ENCODE measurements around the gene ADRA2C. TPM values are rescaled to one million over a fixed set of nuclear protein-coding genes. Genes with fewer than 3 reads are reported as not detected.

ADRA2C gene
- polyA plus RNA-seq, 3 donors from 2014 or later, result not detected

- Mint-ChIP-seq H3K9me3 (no peaks in the 10 kb centered on the region), H3K27me3 (ENCODE audit: low read depth in 3 of 3) (peaks cover 6 to 22% (median 16%) of the 10 kb centered on the region in 3 donors), H3K27ac (no peak overlapping the region), H3K4me3 (no peak overlapping the region), H3K4me1 (no peaks in the 10 kb centered on the region), H3K36me3 (no peaks in the 10 kb centered on the region)
- DNase-seq, result no peak
These were observed 38.8 kb downstream of the ADRA2C start for GRCh38 chr4:3805026-3805425.

- Mint-ChIP-seq H3K27me3 (ENCODE audit: low read depth in 3 of 3) (peaks cover 6 to 20% (median 16%) of the 10 kb centered on the region in 3 donors), H3K9me3 (no peaks in the 10 kb centered on the region), H3K27ac (no peak overlapping the region), H3K4me1 (no peaks in the 10 kb centered on the region), H3K4me3 (no peak overlapping the region), H3K36me3 (no peaks in the 10 kb centered on the region)
- no peak for DNase-seq
These were observed 39.5 kb downstream of the ADRA2C start for GRCh38 chr4:3805731-3806130.

GRCh38 chr4:3807311-3807710 is 41.1 kb downstream of the ADRA2C start:
- no peak overlapping the region for H3K4me3 Mint-ChIP-seq
- H3K9me3 Mint-ChIP-seq, result no peaks in the 10 kb centered on the region
- no peak overlapping the region for H3K27ac Mint-ChIP-seq
- no peaks in the 10 kb centered on the region for H3K4me1 Mint-ChIP-seq
- no peak for DNase-seq
- H3K36me3 Mint-ChIP-seq, result no peaks in the 10 kb centered on the region
- H3K27me3 Mint-ChIP-seq (ENCODE audit: low read depth in 3 of 3), result peaks cover 6 to 20% (median 16%) of the 10 kb centered on the region in 3 donors

DNA sequence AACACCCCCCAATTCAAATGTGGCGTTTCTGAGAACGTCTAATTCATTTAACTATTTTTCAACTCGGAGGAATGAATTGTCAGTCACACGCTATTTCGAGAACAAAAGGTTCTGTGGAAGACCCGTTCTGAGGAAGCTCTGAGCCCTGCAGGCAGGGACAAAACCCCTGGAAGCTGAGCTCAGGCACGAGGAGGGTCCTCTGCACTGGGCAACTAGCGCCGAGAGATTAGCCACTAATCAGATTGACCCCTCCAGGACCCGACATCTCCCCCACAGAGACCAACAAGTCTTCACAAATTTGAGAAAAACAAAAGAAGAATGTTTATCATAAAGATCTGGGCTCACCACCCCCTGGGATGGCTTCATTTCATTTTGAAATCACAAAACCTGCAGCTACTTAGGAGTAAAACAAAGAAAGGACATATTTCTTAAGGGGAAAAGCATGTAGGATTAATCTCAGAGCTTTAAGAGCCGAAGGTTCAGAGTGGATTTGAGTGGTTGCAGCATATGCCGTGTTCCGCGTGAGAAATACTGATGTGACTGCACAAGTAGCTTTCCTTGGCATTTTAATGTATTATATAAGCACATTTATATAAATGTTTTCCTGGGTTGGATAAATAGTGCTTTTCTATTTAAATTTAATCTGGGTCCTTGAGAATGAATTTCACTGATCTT is 41.8 kb downstream of the ADRA2C start:
- Mint-ChIP-seq H3K27ac (no peak overlapping the region), H3K9me3 (no peaks in the 10 kb centered on the region)

DNA sequence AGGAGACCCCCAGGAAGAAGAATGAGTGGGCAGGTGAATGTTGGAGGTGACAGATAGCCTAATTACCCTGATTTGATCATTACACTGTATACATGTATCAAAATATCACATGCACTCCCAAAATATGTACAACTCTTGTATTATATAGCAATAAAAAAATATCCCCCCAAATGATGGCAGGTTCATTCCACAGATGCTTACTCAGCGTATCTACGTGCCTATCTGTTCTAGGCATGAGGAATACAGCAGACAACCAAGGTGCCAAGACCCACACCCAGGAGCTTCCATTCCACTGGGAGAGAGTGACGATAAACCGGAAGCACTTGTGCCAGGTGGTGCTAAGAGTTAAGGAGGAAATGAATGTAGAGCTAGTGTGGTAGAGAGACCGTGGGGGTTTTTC is 42.4 kb downstream of the ADRA2C start:
- H3K9me3 Mint-ChIP-seq, result no peaks in the 10 kb centered on the region
- no peak overlapping the region for H3K27ac Mint-ChIP-seq
- H3K4me1 Mint-ChIP-seq, result no peaks in the 10 kb centered on the region
- DNase-seq, result no peak
- no peak overlapping the region for H3K4me3 Mint-ChIP-seq
- peaks cover 6 to 20% (median 11%) of the 10 kb centered on the region in 3 donors for H3K27me3 Mint-ChIP-seq (ENCODE audit: low read depth in 3 of 3)
- no peaks in the 10 kb centered on the region for H3K36me3 Mint-ChIP-seq

More for the DNA sequence above, 41.8 kb downstream of the ADRA2C start:
- Mint-ChIP-seq H3K4me3 (no peak overlapping the region), H3K27me3 (ENCODE audit: low read depth in 3 of 3) (peaks cover 6 to 20% (median 14%) of the 10 kb centered on the region in 3 donors), H3K36me3 (no peaks in the 10 kb centered on the region), H3K4me1 (no peaks in the 10 kb centered on the region)
- DNase-seq, result no peak

- H3K4me3 Mint-ChIP-seq, result no peak overlapping the region
- DNase-seq, result no peak
- no peaks in the 10 kb centered on the region for H3K4me1 Mint-ChIP-seq
- H3K36me3 Mint-ChIP-seq, result no peaks in the 10 kb centered on the region
- peaks cover 6 to 20% (median 11%) of the 10 kb centered on the region in 3 donors for H3K27me3 Mint-ChIP-seq (ENCODE audit: low read depth in 3 of 3)
- no peak overlapping the region for H3K27ac Mint-ChIP-seq
- no peaks in the 10 kb centered on the region for H3K9me3 Mint-ChIP-seq
These were observed 42.8 kb downstream of the ADRA2C start for GRCh38 chr4:3809028-3809427.

DNA sequence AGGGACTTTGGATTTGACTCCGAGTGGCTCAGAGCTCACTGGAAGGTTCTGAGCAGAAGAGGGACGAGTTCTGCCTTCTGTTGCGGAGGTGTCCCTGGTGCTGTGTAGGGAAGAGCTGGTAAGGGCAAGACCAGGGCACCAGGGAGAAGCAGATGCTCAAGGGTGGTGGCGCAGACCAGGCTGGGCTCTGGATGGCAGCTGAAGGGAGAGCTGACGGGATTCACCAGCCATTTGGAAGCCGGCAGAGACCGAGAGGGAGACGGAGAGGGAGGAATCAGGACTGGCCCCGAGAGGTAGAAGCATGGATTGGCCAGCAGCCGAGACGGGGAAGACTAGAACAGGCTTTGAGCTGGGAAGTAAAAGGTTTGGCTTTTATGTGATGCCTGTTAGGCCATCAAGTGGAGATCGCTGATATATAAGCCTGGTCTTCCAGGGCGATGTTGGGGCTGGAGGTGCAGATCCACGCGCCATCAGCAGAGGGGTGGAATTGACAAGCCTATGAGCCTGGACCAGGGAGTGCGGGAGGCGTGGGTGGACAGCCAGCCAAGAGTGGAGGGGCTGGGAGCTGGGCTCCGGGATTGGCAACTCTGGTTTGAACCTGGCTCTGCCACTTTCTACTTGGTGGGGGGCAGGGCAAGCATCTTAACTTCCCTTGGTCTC is 43.4 kb downstream of the ADRA2C start:
- no peak for DNase-seq
- Mint-ChIP-seq H3K9me3 (no peaks in the 10 kb centered on the region), H3K27ac (no peak overlapping the region)

DNA sequence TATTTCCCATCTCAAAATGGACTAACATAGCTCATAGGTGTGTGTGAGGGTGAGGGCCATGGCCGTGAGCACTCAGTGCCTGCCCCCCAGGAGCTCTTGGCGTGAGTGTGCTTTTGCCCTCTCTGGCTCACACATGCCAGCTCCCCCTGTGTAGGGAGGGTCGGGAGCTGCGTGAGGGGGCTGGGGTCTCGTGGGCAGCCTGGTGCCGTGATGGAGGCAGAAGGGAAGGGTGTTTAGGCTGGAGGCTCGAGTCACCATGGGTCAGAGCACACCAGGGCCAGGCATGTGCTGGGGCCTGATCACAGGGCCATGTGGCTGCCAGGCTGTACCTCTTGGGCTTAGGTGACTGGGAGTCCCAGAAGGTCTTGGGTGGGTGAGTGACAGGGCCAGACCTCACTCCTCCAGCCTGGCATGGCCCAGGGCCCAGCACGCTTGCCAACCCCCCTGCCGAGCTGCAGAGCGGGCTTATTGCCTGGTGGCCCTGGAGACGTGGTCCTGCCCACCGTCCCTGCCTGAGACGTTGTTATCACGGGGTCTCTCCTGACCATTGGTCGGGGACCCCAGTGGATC is 44.0 kb downstream of the ADRA2C start:
- no peaks in the 10 kb centered on the region for H3K4me1 Mint-ChIP-seq
- peaks cover 6 to 20% (median 10%) of the 10 kb centered on the region in 3 donors for H3K27me3 Mint-ChIP-seq (ENCODE audit: low read depth in 3 of 3)
- no peak for DNase-seq
- no peaks in the 10 kb centered on the region for H3K36me3 Mint-ChIP-seq
- H3K4me3 Mint-ChIP-seq, result no peak overlapping the region
- H3K9me3 Mint-ChIP-seq, result no peaks in the 10 kb centered on the region
- H3K27ac Mint-ChIP-seq, result no peak overlapping the region

More for the DNA sequence above, 43.4 kb downstream of the ADRA2C start:
- no peaks in the 10 kb centered on the region for H3K36me3 Mint-ChIP-seq
- H3K4me3 Mint-ChIP-seq, result no peak overlapping the region
- peaks cover 6 to 20% (median 10%) of the 10 kb centered on the region in 3 donors for H3K27me3 Mint-ChIP-seq (ENCODE audit: low read depth in 3 of 3)
- H3K4me1 Mint-ChIP-seq, result no peaks in the 10 kb centered on the region

DNA sequence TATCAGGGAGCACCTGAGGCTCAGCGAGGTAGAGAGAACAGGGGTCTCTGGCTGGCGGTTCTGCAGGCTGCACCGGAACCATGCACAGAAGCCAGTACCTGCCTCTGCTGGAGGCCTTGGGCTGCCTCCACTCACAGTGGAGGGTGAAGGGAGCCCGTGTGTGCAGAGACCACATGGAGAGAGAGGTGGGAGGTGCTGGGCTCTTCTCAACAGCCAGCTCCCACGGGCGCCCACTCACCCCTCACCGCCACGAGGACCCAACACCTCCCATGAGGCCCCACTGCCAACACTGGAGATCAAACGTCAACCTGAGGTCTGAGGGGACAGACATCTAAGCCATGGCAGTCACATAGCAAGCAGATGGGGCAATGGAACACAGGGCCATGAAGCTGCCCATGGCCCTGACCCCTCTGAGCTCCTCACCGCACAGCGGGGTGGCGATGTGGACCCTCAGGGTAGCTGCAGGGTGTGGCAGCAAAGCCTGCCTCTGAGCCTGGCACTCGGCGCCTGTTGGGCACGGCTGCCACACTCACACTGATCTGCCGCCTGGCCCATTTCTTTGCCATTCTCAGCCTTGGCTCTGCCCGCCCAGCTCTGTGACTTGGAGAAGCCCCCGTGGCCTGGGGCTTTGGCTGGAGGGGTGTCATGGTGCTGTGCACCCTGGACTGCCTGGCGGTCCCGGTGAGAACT is 44.8 kb downstream of the ADRA2C start:
- Mint-ChIP-seq H3K36me3 (no peaks in the 10 kb centered on the region), H3K4me3 (no peak overlapping the region), H3K27ac (no peak overlapping the region), H3K27me3 (ENCODE audit: low read depth in 3 of 3) (peaks cover 6 to 20% (median 10%) of the 10 kb centered on the region in 3 donors), H3K9me3 (no peaks in the 10 kb centered on the region), H3K4me1 (no peaks in the 10 kb centered on the region)
- no peak for DNase-seq

GRCh38 chr4:3811621-3812020 is 45.4 kb downstream of the ADRA2C start:
- Mint-ChIP-seq H3K36me3 (no peaks in the 10 kb centered on the region), H3K27ac (no peak overlapping the region), H3K27me3 (ENCODE audit: low read depth in 3 of 3) (peaks cover 4 to 15% (median 6%) of the 10 kb centered on the region in 3 donors), H3K4me3 (no peak overlapping the region), H3K9me3 (no peaks in the 10 kb centered on the region), H3K4me1 (no peaks in the 10 kb centered on the region)
- DNase-seq, result no peak

DNA sequence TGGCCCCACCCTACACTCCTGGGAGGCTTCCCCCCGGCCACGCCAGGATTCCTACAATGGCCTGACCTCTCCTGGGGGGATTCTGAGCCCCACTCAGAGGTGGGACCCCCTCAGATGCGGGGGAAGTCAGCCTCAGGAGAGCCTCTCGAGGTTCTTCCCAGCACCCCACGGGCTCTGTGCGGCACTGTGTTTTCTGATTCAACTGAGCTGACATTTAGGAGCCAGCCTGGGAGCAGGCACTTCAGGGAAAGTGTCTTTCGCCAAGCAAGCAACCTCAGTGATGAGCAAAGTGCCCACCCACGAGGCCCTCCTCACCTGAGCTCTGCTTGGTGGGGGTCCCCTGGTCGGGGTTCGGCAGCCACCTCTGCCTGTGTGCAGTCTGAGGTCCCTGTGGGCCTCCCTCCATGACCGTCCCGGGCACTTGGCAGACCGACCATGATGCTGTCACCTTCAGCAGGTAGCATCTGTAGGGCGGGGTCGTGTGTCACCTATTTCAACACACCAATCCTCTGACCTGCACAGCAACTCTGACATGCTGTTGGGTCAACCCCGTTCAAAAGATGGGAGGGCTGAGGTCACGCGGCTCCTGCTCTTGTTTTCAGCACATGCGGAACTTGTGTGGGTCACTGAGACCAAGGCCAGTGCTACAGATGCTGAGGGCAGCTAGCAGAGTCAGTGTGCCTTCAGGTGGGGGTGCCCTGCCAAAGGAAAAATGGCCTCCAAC is 46.2 kb downstream of the ADRA2C start:
- Mint-ChIP-seq H3K36me3 (no peaks in the 10 kb centered on the region), H3K27ac (no peak overlapping the region), H3K27me3 (ENCODE audit: low read depth in 3 of 3) (peaks cover 4 to 13% (median 6%) of the 10 kb centered on the region in 3 donors), H3K9me3 (no peaks in the 10 kb centered on the region), H3K4me3 (no peak overlapping the region), H3K4me1 (no peaks in the 10 kb centered on the region)
- no peak for DNase-seq

GRCh38 chr4:3813151-3814052 is 47.2 kb downstream of the ADRA2C start:
- Mint-ChIP-seq H3K4me3 (no peak overlapping the region), H3K9me3 (no peaks in the 10 kb centered on the region), H3K27me3 (ENCODE audit: low read depth in 3 of 3) (peaks cover 4 to 6% (median 5%) of the 10 kb centered on the region in 3 donors), H3K36me3 (no peaks in the 10 kb centered on the region), H3K27ac (no peak overlapping the region), H3K4me1 (no peaks in the 10 kb centered on the region)
- no peak for DNase-seq
